ENCODE data around the gene BSDC1. TPM values are rescaled to one million over a fixed set of nuclear protein-coding genes. Genes with fewer than 3 reads are reported as not detected.

BSDC1 gene
- total RNA-seq, 2 donors from 2014 or later: 47.1 to 49.7 TPM

- Histone ChIP-seq H3K27ac (no peak overlapping the region), H3K4me3 (no peak overlapping the region), H3K9me3 (no peaks in the 10 kb centered on the region), H3K36me3 (peaks cover 51% of the 10 kb centered on the region), H3K27me3 (no peaks in the 10 kb centered on the region), H3K4me1 (peaks cover 0 to 40% of the 10 kb centered on the region in 2 donors)
- no peak for TF ChIP-seq CTCF (IDR thresholded peaks at IDR 0.05)
- DNase-seq (ENCODE audit: low spot score): no peak
Measured at GRCh38 chr1:32390904-32391870, 3.1 kb downstream of the BSDC1 start.

GRCh38 chr1:32388641-32389040, 5.6 kb downstream of the BSDC1 start:
- no peaks in the 10 kb centered on the region for H3K9me3 ChIP-seq
- H3K4me3 ChIP-seq: no peak overlapping the region
- H3K27me3 ChIP-seq: no peaks in the 10 kb centered on the region
- H3K27ac ChIP-seq: no peak overlapping the region
- peaks cover 76% of the 10 kb centered on the region for H3K36me3 ChIP-seq
- TF ChIP-seq CTCF (IDR thresholded peaks at IDR 0.05): no peak
- peaks cover 0 to 31% of the 10 kb centered on the region in 2 donors for H3K4me1 ChIP-seq
- DNase-seq (ENCODE audit: low spot score): no peak

- Histone ChIP-seq H3K27me3 (no peaks in the 10 kb centered on the region), H3K4me1 (peaks cover 0 to 13% of the 10 kb centered on the region in 2 donors), H3K36me3 (peaks cover 90% of the 10 kb centered on the region), H3K27ac (no peak overlapping the region), H3K9me3 (no peaks in the 10 kb centered on the region), H3K4me3 (no peak overlapping the region)
- no peak for TF ChIP-seq CTCF (IDR thresholded peaks at IDR 0.05)
- DNase-seq (ENCODE audit: low spot score): no peak
Measured at GRCh38 chr1:32386676-32387392, 7.4 kb downstream of the BSDC1 start.

- peaks cover 99% of the 10 kb centered on the region for H3K36me3 ChIP-seq
- H3K4me1 ChIP-seq: no peaks in the 10 kb centered on the region
- no peak for TF ChIP-seq CTCF (IDR thresholded peaks at IDR 0.05)
- no peak overlapping the region for H3K4me3 ChIP-seq
- DNase-seq (ENCODE audit: low spot score): no peak
- H3K27me3 ChIP-seq: no peaks in the 10 kb centered on the region
- H3K27ac ChIP-seq: no peak overlapping the region
- H3K9me3 ChIP-seq: no peaks in the 10 kb centered on the region
Measured at GRCh38 chr1:32380057-32380456, 14.2 kb downstream of the BSDC1 start.

GRCh38 chr1:32377541-32378220, 16.6 kb downstream of the BSDC1 start:
- Histone ChIP-seq H3K27me3 (no peaks in the 10 kb centered on the region), H3K4me3 (no peak overlapping the region), H3K9me3 (no peaks in the 10 kb centered on the region), H3K27ac (no peak overlapping the region), H3K4me1 (no peaks in the 10 kb centered on the region), H3K36me3 (peaks cover 98% of the 10 kb centered on the region)
- no peak for DNase-seq (ENCODE audit: low spot score)
- no peak for TF ChIP-seq CTCF (IDR thresholded peaks at IDR 0.05)

All from right atrium auricular region (tissue), 2 donors.